LHCN-M2 (cell line): ENCODE measurements around the gene PODXL. TPM values are rescaled to one million over a fixed set of nuclear protein-coding genes. Genes with fewer than 3 reads are reported as not detected.
"Not testable (repeated sequence)": the region's sequence is repeated elsewhere in the genome, so short reads cannot be mapped to it uniquely, and the experiment has no call there.

Experiments used
- DNase-seq: peaks from one replicate; pipeline ENCODE4 v3.0.0-alpha.2; 2012; ENCODE audit warnings: low read depth
- total RNA-seq: library from RNA; depleted of rRNA; stranded (reverse); fragments of >200 nt; gene quantifications from 2 replicates; pipeline ENCODE4 v1.2.3, GENCODE V29; 2014

The PODXL gene
- total RNA-seq, 1 experiment from 2014 or later: 2.2 TPM

DNA sequence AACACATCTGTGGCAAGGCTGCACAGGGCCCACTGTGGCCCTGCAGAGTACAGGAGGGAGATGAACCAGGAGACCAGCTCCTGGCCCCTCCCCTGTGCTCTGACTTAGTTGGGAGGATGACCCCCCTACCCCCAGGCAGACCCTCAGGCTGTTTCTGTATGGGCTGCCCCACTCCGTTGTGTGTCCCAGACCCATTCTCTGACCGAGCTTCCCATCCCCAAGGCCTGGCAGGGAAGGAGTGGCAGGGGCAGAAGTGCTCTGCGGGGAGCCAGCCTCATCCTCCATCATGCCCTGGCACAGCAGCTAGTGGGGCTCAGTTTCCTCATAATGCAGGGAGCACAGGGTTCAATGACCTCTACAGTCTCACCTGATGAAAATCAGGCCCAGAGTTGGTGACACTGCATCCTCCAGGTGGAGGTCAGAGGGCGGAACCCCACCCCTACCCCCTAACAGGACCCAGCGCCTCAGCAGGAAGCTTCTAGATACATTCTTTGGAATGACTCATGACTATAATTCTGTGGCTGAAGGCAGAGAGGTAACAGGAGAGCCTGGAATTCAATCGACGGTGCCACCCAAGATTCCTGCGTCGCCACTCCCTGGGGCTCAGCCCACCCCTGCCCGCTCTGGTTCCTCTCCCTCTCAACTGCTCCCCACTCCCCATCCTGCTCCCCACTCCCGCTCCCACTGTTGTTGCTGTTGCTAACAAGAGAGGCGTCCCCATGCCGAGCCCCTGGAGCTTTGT lies 18.2 kb downstream of the PODXL start:
- DNase-seq: peak; percentile 69

DNA sequence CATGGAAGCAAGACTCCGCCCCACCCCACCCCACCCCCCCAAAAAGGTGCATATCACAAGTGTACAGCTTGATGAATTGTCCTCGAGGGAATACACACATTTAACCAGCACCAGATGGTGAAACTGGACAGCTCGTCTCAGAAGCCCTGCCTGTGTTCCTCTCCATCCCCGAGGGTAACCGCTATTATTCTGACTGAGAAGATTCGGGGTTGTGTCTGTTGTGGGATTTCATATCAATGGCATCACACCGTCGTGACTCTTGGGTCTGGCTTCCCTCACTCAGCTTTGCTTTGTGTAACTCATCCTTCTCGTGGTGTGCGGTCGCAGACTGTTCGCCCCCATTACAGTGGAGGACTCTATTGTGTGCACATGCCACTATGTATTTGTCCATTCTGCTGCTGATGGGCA lies 18.9 kb downstream of the PODXL start:
- no peak for DNase-seq

GRCh38 chr7:131536361-131536849 lies 20.0 kb downstream of the PODXL start:
- DNase-seq: no peak

GRCh38 chr7:131533566-131534561 lies 22.6 kb downstream of the PODXL start:
- DNase-seq: no peak

- DNase-seq: no peak
Observed at GRCh38 chr7:131533151-131533559, 23.3 kb downstream of the PODXL start.

DNA sequence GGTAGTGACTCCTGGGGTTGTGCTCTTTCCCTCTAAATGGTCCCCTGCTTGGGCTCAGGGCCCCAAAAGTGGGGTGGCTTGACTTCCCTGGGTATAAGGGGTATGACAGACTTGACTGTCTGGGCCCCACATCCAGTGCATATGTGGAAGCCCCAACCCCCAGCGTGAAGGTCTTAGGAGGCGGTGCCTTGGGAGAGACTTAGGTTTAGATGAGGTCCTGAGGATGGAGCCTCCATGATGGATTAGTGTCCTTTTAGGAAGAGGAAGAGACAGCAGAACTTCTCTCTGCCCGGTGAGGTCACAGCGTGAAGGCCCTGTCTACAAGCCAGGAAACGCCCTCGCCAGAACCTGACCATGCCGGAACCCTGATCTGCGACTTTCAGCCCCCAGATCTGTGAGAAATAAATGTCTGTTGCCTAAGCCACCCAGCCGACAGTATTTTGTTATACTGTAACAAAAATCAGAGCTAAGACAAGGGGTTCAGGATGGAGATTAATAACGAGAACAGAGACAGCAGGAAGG lies 23.8 kb downstream of the PODXL start:
- no peak for DNase-seq

DNA sequence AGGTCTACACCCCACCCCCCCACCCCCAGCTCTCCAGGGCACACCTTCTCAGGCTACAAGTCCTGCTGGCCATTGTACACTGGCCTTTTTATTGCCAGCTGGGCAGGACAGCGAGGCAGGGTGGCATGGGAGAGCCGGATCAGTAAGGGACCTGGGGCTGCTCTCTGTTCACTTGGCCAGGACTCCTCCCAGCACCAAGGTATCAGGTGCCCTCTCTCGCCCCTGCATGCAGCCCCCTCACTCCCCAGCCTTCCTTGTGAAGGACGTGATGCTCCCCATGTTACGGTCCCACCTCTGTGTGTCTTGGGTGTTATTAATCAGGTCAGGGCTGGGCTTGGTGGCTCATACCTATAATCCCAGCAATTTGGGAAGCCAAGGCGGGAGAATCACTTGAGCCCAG lies 26.3 kb downstream of the PODXL start:
- no peak for DNase-seq

GRCh38 chr7:131529617-131530016 lies 26.8 kb downstream of the PODXL start:
- DNase-seq: no peak

- DNase-seq: no peak
Observed at GRCh38 chr7:131529179-131529578, 27.2 kb downstream of the PODXL start.

- no peak for DNase-seq
Observed at GRCh38 chr7:131527456-131527855, 29.0 kb downstream of the PODXL start.

GRCh38 chr7:131525820-131526219 lies 30.6 kb downstream of the PODXL start:
- no peak for DNase-seq

GRCh38 chr7:131524703-131525102 lies 31.7 kb downstream of the PODXL start:
- DNase-seq: no peak

DNA sequence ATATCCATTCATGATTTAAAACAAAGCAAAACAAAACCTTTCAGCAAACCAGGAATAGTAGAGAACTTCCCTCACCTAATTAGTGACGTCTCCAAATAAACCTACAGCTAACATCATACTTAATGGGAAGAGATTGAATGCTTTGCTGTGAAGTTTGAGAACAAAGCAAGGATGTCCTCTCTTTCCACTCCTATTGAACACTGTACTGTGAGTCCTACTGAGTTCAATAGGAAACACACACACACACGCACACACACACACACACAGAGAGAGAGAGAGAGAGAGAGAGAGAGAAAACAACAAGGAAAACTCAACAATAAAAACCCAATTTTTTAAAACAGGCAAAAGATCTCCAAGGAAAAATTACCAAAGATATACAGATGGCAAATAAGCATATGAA lies 32.3 kb downstream of the PODXL start:
- no peak for DNase-seq

GRCh38 chr7:131522325-131522930 lies 34.0 kb downstream of the PODXL start:
- DNase-seq: no peak

DNA sequence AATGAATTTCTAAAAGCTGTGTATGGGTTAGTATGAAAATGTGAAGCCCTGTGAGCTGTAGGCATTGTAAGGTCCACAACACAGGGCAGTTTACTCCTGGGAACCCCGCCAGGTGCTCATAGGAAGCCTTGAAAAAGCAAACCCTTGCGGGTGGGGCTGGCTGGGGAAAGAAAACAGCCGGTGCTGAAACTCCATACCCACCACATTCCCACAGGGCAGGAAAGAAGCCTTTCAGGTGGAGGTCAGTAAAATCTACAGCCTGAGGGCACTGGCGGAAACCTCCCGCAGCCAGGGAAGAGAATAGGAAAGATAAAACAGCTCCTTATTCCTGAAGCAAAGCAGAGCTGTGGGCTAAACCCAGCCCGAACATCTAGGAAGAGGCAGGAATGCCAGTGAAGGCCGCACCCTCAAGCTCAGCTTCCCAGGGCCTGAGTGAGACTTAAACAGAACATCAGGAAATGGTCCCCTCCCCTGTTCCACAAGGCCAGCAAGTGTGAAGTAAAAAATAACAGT lies 34.7 kb downstream of the PODXL start:
- no peak for DNase-seq

DNA sequence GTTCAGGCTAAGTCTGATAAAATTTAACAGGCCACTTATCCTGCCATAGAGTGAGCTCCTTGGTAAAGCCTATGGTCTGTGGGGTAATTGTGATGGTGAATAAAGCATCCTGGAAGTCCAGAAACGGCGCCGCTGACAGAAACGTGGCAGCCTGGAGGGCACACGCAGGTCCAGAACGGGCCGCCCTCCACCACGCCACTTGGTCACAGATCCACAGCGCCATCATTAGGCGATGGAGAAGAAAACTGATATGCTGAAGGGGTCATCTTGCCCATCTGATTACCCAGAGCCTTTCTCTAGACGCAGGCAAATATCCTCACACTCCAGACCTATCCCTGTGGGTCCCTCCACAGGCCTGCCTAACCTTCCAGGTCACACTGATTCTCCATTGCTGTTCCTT lies 37.8 kb downstream of the PODXL start:
- no peak for DNase-seq

- DNase-seq: no peak
Observed at GRCh38 chr7:131517218-131517923, 39.1 kb downstream of the PODXL start.

DNA sequence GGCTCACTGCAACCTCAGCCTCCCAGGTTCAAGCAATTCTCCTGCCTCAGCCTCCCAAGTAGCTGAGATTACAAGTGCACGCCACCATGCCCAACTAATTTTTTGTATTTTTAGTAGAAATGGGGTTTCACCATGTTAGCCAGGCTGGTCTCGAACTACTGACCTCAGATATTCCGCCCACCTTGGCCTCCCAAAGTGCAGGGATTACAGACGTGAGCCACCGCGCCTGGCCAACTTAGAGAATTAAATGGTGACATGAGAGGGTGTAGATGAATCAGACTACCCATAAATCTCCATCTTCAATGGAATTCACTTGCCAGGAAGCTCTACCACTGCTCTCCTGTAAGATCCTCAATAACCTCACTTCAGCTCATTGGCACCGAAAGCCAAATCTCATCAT lies 41.0 kb downstream of the PODXL start:
- not testable (repeated sequence) for DNase-seq

DNA sequence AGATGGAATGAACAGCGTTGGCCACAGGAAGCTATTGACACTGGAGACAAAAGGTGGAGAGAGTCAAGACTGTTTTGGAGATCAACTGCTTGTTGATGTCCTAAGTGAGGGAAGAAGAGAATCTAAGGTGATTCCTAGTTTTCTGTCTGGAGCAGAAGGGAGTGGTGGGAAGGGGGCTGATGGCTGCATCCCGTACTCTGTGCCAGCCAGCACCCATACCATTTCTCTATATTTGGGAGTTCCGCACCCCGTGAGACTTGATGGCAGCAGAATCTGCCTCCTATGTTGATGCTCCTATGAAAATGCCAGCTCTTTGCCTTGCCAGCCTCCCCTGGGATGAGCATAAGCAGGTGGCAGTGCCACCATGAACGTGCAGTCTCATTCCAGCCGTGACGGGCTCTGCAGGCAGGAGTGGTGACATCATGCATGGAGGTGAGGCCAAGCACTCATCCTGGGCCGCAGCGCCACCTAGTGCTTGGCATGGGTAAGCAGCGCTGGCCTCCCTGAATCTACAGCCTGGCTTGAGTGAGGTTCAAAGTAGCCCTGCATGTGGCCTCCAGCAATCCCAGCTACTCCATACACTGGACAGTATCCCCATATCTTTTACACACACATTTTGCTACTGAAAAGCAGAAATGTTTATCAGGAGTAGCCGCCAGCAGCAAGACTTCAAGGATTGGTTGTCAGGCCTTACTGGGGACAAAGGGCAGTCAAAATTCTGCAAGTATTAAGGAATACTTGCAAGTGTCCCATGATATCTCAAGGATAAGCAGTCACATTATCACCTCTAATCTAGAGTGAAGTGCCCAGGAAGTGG lies 43.0 kb downstream of the PODXL start:
- peak; percentile 84 for DNase-seq
